OCI-LY1 (cell line): Measurements from ENCODE around the gene SLC25A34.

Experiments
- H2AFZ ChIP-seq: fragments of 200-600 bp; sonication (generic), shearing (Covaris generic); 2 replicates; pipeline ENCODE4 v1.6.0; 2014; ENCODE audit warnings: antibody characterized with exemption, mild to moderate bottlenecking, low read length
- H3F3A ChIP-seq: fragments of 200-600 bp; sonication (generic), shearing (Covaris generic); 2 replicates; pipeline ENCODE4 v1.6.0; 2014; ENCODE audit warnings: mild to moderate bottlenecking, antibody characterized with exemption, low read length, moderate library complexity; ENCODE audit not compliant: insufficient read depth
- H3K27ac ChIP-seq: fragments of 200-600 bp; sonication (generic); 2 replicates; pipeline ENCODE4 v1.5.1; 2014; ENCODE audit warnings: low read length, mixed run types, mild to moderate bottlenecking, low read depth; ENCODE audit not compliant: poor library complexity, severe bottlenecking
- H3K27me3 ChIP-seq: fragments of 200-600 bp; sonication (generic); 2 replicates; pipeline ENCODE4 v1.6.0; 2014; ENCODE audit warnings: antibody characterized with exemption, mild to moderate bottlenecking, low read length, moderate library complexity; ENCODE audit not compliant: insufficient read depth
- H3K36me3 ChIP-seq: fragments of 200-600 bp; sonication (generic); 2 replicates; pipeline ENCODE4 v1.6.1; 2014; ENCODE audit warnings: mild to moderate bottlenecking, antibody characterized with exemption, low read length, moderate library complexity, mixed read lengths; ENCODE audit not compliant: insufficient read depth
- H3K4me1 ChIP-seq: fragments of 200-600 bp; sonication (generic); 2 replicates; pipeline ENCODE4 v1.5.1; 2014; ENCODE audit warnings: mild to moderate bottlenecking, low read length, moderate library complexity; ENCODE audit not compliant: insufficient read depth, severe bottlenecking
- H3K4me2 ChIP-seq: fragments of 200-600 bp; sonication (generic), shearing (Covaris generic); 2 replicates; pipeline ENCODE4 v1.6.1; 2014; ENCODE audit warnings: low read length
- H3K4me3 ChIP-seq: fragments of 200-600 bp; sonication (generic); 2 replicates; pipeline ENCODE4 v1.5.1; 2014; ENCODE audit warnings: low read length, low read depth, mild to moderate bottlenecking, mixed read lengths; ENCODE audit not compliant: poor library complexity, severe bottlenecking
- H3K79me2 ChIP-seq: fragments of 200-600 bp; shearing (Covaris generic); 2 replicates; pipeline ENCODE4 v1.6.1; 2016; ENCODE audit warnings: mixed run types, low read length, mixed read lengths; ENCODE audit not compliant: insufficient read depth
- H3K9ac ChIP-seq: fragments of 200-600 bp; sonication (generic), shearing (Covaris generic); 2 replicates; pipeline ENCODE4 v1.6.1; 2014; ENCODE audit warnings: mild to moderate bottlenecking, low read length, mixed read lengths
- H3K9me2 ChIP-seq: fragments of 200-600 bp; sonication (generic), shearing (Covaris generic); 2 replicates; pipeline ENCODE4 v1.6.1; 2014; ENCODE audit warnings: low read depth, mild to moderate bottlenecking, low read length, mixed read lengths
- H3K9me3 ChIP-seq: fragments of 200-600 bp; shearing (Covaris generic); 2 replicates; pipeline ENCODE4 v1.6.1; 2014; ENCODE audit warnings: low read length, mixed read lengths
- H4K20me1 ChIP-seq: fragments of 200-600 bp; sonication (generic), shearing (Covaris generic); 2 replicates; pipeline ENCODE4 v1.6.0; 2016; ENCODE audit warnings: mild to moderate bottlenecking, low read length; ENCODE audit not compliant: insufficient read depth
- CTCF ChIP-seq: fragments of 200-600 bp; sonication (generic), shearing (Covaris generic); IDR thresholded peaks from 2 replicates; pipeline ENCODE4 v1.5.1; 2017; ENCODE audit warnings: mild to moderate bottlenecking, antibody characterized with exemption, low read length, moderate library complexity, mixed read lengths
- EZH2 ChIP-seq: fragments of 200-600 bp; sonication (generic), shearing (Covaris generic); IDR thresholded peaks from 2 replicates; pipeline ENCODE4 v1.8.0; 2017; ENCODE audit warnings: borderline replicate concordance, mixed run types, mild to moderate bottlenecking, antibody characterized with exemption, low read length, moderate library complexity, mixed read lengths

Gene SLC25A34

GRCh38 chr1:15742339-15742801, 6.3 kb downstream of the SLC25A34 start, which contains the start of gene TMEM82:
Gene TMEM82, plus strand, starts transcription at chr1:15742499. Its CDS starts 61 bp downstream, at chr1:15742560.
- H3K27me3 ChIP-seq = no peaks in the 10 kb centered on the region
- H2AFZ ChIP-seq = no peak within 1 kb of the TSS
- no peaks in the 10 kb centered on the region for H3K36me3 ChIP-seq
- no peaks in the 10 kb centered on the region for H3K79me2 ChIP-seq
- TF ChIP-seq EZH2 (no peak), CTCF (no peak)
- H3K27ac ChIP-seq = no peak within 1 kb of the TSS
- no peak within 1 kb of the TSS for H3K4me3 ChIP-seq
- H3K9me3 ChIP-seq = no peaks in the 10 kb centered on the region
- no peak within 1 kb of the TSS for H3K9ac ChIP-seq
- no peaks in the 10 kb centered on the region for H3K4me1 ChIP-seq
- no peaks in the 10 kb centered on the region for H4K20me1 ChIP-seq
- no peaks in the 10 kb centered on the region for H3K9me2 ChIP-seq
- H3K4me2 ChIP-seq = no peak within 1 kb of the TSS
- no peaks in the 10 kb centered on the region for H3F3A ChIP-seq

- TF ChIP-seq CTCF = no peak
- no peak for TF ChIP-seq EZH2
- Histone ChIP-seq H3K4me2 (no peak overlapping the region), H3K9me2 (no peaks in the 10 kb centered on the region), H3K9me3 (no peaks in the 10 kb centered on the region), H3K4me1 (no peaks in the 10 kb centered on the region), H3K27ac (no peak overlapping the region), H4K20me1 (no peaks in the 10 kb centered on the region), H3F3A (no peaks in the 10 kb centered on the region), H3K4me3 (no peak overlapping the region), H2AFZ (no peak overlapping the region), H3K9ac (no peak overlapping the region), H3K79me2 (no peaks in the 10 kb centered on the region), H3K27me3 (no peaks in the 10 kb centered on the region), H3K36me3 (no peaks in the 10 kb centered on the region)
Measured at GRCh38 chr1:15744122-15744679, 8.1 kb downstream of the SLC25A34 start.

GRCh38 chr1:15747378-15747777, 11.3 kb downstream of the SLC25A34 start:
- no peak overlapping the region for H3K4me3 ChIP-seq
- no peak overlapping the region for H3K9ac ChIP-seq
- no peaks in the 10 kb centered on the region for H3K4me1 ChIP-seq
- H3K9me2 ChIP-seq = no peaks in the 10 kb centered on the region
- no peak overlapping the region for H3K27ac ChIP-seq
- H3K79me2 ChIP-seq = no peaks in the 10 kb centered on the region
- no peaks in the 10 kb centered on the region for H3K36me3 ChIP-seq
- peaks cover 3% of the 10 kb centered on the region; the same call in 1 of the 2 replicates for H3K27me3 ChIP-seq
- H3K9me3 ChIP-seq = no peaks in the 10 kb centered on the region
- H2AFZ ChIP-seq = no peak overlapping the region
- no peak for TF ChIP-seq CTCF
- TF ChIP-seq EZH2 = no peak
- no peaks in the 10 kb centered on the region for H3F3A ChIP-seq
- H4K20me1 ChIP-seq = no peaks in the 10 kb centered on the region
- no peak overlapping the region for H3K4me2 ChIP-seq
